Measurements from ENCODE around the gene B3GALT5.
A peak's percentile ranks its signal among the peaks of the same experiment; 100 is the strongest.

Gene B3GALT5

DNA sequence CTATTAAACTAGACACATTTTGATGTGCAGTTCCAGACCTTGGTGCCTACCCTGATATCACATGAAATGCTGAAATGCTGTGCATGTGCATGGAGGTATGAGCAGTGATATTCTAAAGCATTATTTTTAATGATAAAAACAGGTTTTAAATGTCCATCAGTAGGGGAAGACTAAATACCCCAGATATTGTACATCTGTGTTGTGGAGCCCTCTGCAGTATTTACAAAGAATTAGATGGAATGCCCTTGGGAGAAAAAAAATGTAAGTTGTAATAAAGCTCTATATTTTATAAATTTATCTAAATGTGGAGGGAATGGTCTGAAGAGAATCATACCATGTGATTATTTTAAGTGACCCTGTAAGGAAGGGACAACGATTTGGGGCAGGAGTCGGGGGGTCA lies 93.1 kb downstream of the B3GALT5 start:
- Mint-ChIP-seq H3K27ac (no peak overlapping the region), H3K27me3 (peaks cover 6% of the 10 kb centered on the region), H3K4me3 (no peak overlapping the region), H3K9me3 (peaks cover 2% of the 10 kb centered on the region), H3K36me3 (ENCODE audit: low read depth) (no peaks in the 10 kb centered on the region), H3K4me1 (ENCODE audit: low read depth) (no peaks in the 10 kb centered on the region)
- no peak for DNase-seq

DNA sequence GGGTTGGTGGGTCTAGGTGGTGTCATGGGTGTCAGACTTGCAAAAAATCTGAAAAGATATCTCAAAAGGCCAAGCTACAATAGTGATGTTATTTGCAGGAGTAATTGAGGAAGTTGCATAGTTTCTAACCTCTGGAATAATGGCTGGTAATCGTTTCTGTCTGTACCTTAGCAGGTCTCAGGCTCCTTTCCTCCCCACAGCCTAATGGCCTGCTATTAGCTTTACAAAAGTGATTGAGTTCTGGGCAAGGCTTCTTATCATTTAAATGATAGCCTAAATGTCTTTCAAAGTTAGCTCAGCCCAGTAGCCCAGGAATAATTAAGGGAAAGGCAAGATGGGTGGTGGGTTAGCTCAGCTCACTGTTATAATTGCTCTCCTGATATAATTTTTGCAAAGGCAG lies 94.6 kb downstream of the B3GALT5 start:
- Mint-ChIP-seq H3K9me3 (peaks cover 2% of the 10 kb centered on the region), H3K4me1 (ENCODE audit: low read depth) (no peaks in the 10 kb centered on the region), H3K27ac (no peak overlapping the region), H3K27me3 (peaks cover 6% of the 10 kb centered on the region), H3K36me3 (ENCODE audit: low read depth) (no peaks in the 10 kb centered on the region), H3K4me3 (no peak overlapping the region)
- no peak for DNase-seq

DNA sequence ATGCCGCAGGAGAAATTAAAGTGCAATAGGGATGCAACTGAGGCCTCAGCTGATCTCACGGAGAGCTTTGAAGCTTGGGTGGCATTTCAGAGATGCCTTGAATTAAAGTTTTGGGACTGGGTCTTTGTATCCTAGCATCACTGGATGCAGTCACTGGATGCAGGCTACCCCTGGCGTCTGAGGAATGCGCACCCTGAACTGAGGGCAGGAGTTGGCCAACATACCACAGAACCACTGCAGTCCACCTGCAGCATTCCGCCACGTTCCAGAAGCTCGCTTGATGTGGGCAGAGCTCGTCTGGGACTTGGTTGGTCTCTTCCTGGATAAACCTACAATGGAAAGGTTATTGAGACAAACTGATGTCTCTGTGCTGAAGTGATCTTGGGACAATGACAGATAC lies 98.1 kb downstream of the B3GALT5 start:
- Mint-ChIP-seq H3K36me3 (ENCODE audit: low read depth) (no peaks in the 10 kb centered on the region), H3K4me3 (no peak overlapping the region), H3K27me3 (peaks cover 11% of the 10 kb centered on the region), H3K9me3 (no peaks in the 10 kb centered on the region), H3K27ac (no peak overlapping the region), H3K4me1 (ENCODE audit: low read depth) (no peaks in the 10 kb centered on the region)
- no peak for DNase-seq

DNA sequence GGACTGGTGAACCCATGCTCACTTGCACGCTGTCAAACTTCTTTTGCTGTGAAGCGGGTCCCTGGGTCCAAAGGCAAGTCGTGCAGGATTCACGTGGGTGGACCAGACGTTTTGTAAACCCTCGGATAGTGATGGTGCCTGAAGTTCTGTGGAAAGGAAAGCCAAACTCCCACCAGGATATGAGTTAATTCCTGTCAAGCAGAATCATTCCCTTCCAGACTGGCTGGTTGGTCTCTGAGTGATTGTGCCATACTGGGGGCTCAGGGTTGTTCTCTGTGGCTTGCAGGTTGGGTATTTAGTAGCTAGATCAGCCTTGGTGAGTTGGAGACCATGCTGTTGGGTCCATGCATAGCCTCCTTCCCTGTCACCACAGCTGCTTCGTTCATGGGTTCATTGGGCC lies 99.5 kb downstream of the B3GALT5 start:
- no peak for DNase-seq
- Mint-ChIP-seq H3K4me1 (ENCODE audit: low read depth) (no peaks in the 10 kb centered on the region), H3K27me3 (peaks cover 11% of the 10 kb centered on the region), H3K36me3 (ENCODE audit: low read depth) (no peaks in the 10 kb centered on the region), H3K4me3 (no peak overlapping the region), H3K27ac (no peak overlapping the region), H3K9me3 (no peaks in the 10 kb centered on the region)

DNA sequence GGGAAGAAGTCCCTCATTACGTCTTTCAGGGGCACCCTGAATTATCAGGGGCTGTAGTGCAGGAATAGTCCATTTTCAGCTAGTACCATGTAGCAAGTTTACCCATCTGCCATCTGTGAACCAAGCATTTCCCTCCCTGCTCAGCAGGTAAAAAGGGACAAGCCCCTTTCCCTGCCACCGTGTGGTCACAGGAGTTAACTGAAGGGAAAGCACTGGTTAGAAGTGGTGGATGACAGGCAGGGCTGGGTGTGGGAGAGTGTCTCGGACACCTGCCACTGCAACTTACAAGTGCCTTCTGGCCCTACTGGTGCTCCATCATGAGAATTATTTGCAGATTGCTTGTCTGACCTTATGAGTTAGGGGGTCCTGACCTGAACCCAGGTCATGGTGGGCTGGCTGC lies 100.2 kb downstream of the B3GALT5 start:
- no peaks in the 10 kb centered on the region for H3K9me3 Mint-ChIP-seq
- no peak overlapping the region for H3K4me3 Mint-ChIP-seq
- DNase-seq = no peak
- H3K36me3 Mint-ChIP-seq (ENCODE audit: low read depth) = no peaks in the 10 kb centered on the region
- peaks cover 8% of the 10 kb centered on the region for H3K27me3 Mint-ChIP-seq
- no peaks in the 10 kb centered on the region for H3K4me1 Mint-ChIP-seq (ENCODE audit: low read depth)
- no peak overlapping the region for H3K27ac Mint-ChIP-seq

DNA sequence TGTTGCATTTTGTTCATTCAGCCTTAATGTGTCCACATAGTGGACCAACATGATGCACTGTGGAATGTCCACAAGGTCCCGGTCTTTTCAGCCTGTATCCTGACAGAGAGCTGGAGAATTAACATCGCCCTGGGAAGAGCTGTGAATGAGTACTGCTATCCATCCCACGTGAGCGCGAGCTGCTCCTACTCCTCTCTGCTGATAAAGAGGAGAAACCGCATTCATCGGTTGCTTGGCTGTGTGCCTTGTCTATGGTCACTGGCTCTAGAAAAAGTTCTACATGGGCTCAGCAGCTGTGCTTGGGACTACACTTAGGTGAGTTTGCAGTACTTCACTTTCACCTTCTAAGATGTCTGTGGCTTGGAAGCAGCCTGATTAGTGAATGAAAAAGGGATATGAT lies 101.2 kb downstream of the B3GALT5 start:
- Mint-ChIP-seq H3K9me3 (no peaks in the 10 kb centered on the region), H3K36me3 (ENCODE audit: low read depth) (no peaks in the 10 kb centered on the region), H3K27me3 (peaks cover 13% of the 10 kb centered on the region), H3K4me3 (no peak overlapping the region), H3K27ac (no peak overlapping the region), H3K4me1 (ENCODE audit: low read depth) (no peaks in the 10 kb centered on the region)
- DNase-seq = no peak

DNA sequence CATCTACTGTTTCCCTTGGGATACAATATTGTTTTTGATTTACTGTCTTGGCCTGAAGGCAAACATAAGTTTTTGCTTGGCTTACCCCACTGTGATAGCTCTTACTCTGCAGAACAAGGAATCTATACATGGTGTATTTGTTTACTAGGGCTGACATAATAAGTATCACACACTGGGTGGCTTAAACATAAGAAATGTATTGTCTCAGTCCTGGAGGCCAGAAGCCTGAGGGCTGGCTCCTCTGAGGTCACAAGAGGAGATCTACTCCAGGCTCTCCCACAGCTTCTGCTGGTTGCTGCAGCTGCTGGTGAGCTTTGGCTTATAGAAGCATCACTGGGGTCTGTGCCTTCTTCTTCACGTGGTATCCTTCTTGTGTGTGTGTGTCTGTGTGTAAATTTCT lies 101.6 kb downstream of the B3GALT5 start:
- Mint-ChIP-seq H3K27ac (no peak overlapping the region), H3K4me1 (ENCODE audit: low read depth) (no peaks in the 10 kb centered on the region), H3K27me3 (peaks cover 15% of the 10 kb centered on the region), H3K36me3 (ENCODE audit: low read depth) (no peaks in the 10 kb centered on the region), H3K9me3 (no peaks in the 10 kb centered on the region), H3K4me3 (no peak overlapping the region)
- no peak for DNase-seq

DNA sequence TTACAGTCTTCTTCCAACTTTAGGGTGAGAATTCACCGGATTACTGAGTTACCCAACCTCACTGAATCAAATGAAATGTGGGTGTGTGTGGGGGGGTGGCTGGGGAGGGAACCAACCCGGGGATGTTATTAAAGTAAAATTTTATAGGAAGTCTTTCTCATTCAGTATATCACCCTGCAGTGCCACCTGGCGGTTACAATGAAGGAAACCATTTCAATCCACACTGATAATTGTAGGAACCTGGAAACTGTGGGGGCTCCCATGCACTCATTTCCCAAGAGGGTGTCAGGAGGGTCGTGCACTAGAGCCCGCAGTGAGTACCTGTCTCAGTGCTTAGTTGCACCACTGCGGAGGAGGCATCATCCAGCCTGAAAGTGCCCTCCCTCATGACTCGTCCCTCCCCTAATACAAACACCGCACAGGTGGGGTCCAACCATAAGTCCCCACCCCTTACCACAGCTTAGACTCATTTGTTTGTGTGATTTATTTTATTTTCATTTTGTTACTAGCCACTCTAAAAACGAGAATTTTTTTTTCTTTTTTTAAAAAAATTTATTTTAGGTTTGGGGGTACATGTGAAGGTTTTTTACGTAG lies 103.2 kb downstream of the B3GALT5 start:
- Mint-ChIP-seq H3K36me3 (ENCODE audit: low read depth) (no peaks in the 10 kb centered on the region), H3K27ac (no peak overlapping the region), H3K4me3 (no peak overlapping the region), H3K4me1 (ENCODE audit: low read depth) (no peaks in the 10 kb centered on the region), H3K9me3 (no peaks in the 10 kb centered on the region), H3K27me3 (peaks cover 18% of the 10 kb centered on the region)
- peak; percentile 37 for DNase-seq

DNA sequence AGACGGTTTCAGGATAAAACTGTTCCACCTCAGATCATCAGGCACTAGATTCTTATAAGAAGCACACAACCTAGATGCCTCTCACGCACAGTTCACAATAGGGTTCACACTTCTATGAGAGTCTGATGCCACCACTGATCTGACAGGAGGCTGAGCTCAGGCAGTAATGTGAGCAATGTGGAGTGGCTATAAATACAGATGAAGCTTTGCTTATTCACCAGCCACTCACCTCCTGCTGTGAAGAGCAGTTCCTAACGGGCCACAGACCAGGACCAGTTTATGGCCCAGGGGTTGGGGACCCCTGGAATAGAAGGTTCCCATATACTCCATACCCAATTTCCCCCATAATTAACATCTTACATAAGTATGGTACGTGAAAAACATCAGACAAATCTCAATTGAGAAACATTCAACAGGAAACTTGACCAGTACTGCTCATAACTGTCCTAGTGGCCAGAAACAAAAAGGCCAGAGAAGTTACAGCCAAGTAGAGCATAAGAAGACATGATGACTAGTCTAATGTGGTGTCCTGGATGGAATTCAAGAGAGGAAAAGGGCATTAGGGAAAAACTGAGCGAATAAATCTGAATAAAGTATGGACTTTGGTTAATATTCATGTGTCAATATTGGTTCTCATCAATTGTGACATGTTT lies 107.5 kb downstream of the B3GALT5 start:
- no peaks in the 10 kb centered on the region for H3K4me1 Mint-ChIP-seq (ENCODE audit: low read depth)
- DNase-seq = no peak
- no peak overlapping the region for H3K4me3 Mint-ChIP-seq
- H3K9me3 Mint-ChIP-seq = no peaks in the 10 kb centered on the region
- H3K27me3 Mint-ChIP-seq = peaks cover 13% of the 10 kb centered on the region
- no peaks in the 10 kb centered on the region for H3K36me3 Mint-ChIP-seq (ENCODE audit: low read depth)
- H3K27ac Mint-ChIP-seq = no peak overlapping the region

DNA sequence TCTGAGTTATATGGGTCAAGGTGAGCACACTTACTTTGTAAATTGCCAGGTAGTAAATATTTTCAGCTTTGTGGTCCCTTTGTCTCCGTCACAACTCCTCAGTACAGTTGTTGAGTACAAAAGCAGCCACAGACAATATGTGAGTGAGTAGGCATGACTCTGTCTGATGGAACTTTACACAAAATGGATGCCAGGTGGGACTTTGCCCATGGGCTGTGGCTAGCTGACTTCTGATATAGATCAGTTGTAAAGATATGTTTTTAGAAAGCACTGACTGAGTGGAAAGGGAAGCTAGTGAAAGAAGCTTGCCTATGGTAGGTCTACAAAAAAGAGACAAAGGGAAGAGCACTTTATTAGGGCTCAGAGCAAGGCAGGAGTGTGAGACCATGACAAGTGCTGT lies 109.1 kb downstream of the B3GALT5 start:
- DNase-seq = no peak
- Mint-ChIP-seq H3K9me3 (no peaks in the 10 kb centered on the region), H3K27ac (no peak overlapping the region), H3K27me3 (peaks cover 10% of the 10 kb centered on the region), H3K36me3 (ENCODE audit: low read depth) (no peaks in the 10 kb centered on the region), H3K4me1 (ENCODE audit: low read depth) (no peaks in the 10 kb centered on the region), H3K4me3 (no peak overlapping the region)

All from activated T-cell treated with anti-CD3 and anti-CD28 coated beads, Interleukin-2, amount 50 U/mL, for 24 hours (primary cell).